ENCODE measurements around the gene PIGW. TPM values are rescaled to one million over a fixed set of nuclear protein-coding genes. Genes with fewer than 3 reads are reported as not detected.
"Not testable (repeated sequence)": the region's sequence is repeated elsewhere in the genome, so short reads cannot be mapped to it uniquely, and the experiment has no call there.

Gene PIGW
- total and polyA plus RNA-seq, 7 experiments from 2014 or later = 4.2 to 15.6 (median 6.7) TPM

- no peak overlapping the region for H3K27ac Mint-ChIP-seq
- CTCF ChIA-PET = no interaction called here
Observed at GRCh38 chr17:36506831-36507230, 28.0 kb upstream of the PIGW start.

GRCh38 chr17:36507266-36507665, 27.5 kb upstream of the PIGW start:
- no peak overlapping the region for H3K27ac Mint-ChIP-seq
- ATAC-seq = no peak

More at GRCh38 chr17:36506831-36507230, 28.0 kb upstream of the PIGW start:
- H3K4me1 Mint-ChIP-seq = peaks cover 0 to 6% (median 3%) of the 10 kb centered on the region in 7 donors
- H3K9me3 Mint-ChIP-seq = no peaks in the 10 kb centered on the region
- Histone ChIP-seq H3K27me3 (ENCODE audit: control insufficient read depth in 2 of 2, insufficient read depth in 2 of 2, low read length in 2 of 2) (no peaks in the 10 kb centered on the region), H3K4me1 (ENCODE audit: control insufficient read depth in 2 of 2, insufficient read depth in 2 of 2, low read length in 2 of 2) (no peaks in the 10 kb centered on the region), H3K36me3 (ENCODE audit: control insufficient read depth in 2 of 3, insufficient read depth in 3 of 3, low read length in 3 of 3) (peaks cover 0 to 33% (median 3%) of the 10 kb centered on the region in 3 experiments), H3K27ac (ENCODE audit: low read depth, low read length) (no peak overlapping the region), H3K4me3 (ENCODE audit: low read length) (no peak overlapping the region), H3K9me3 (ENCODE audit: control insufficient read depth in 2 of 3, low read length in 3 of 3) (no peaks in the 10 kb centered on the region)
- peaks cover 4 to 30% (median 13%) of the 10 kb centered on the region in 5 donors for H3K36me3 Mint-ChIP-seq
- POLR2A ChIA-PET = no interaction called here
- no peak for DNase-seq
- H3K27me3 Mint-ChIP-seq = no peaks in the 10 kb centered on the region
- H3K4me3 Mint-ChIP-seq = no peak overlapping the region
- ATAC-seq = no peak
- intact Hi-C loops (cut with micrococcal nuclease) = no loop called here

GRCh38 chr17:36508439-36508838, 26.3 kb upstream of the PIGW start:
- H3K9me3 ChIP-seq (ENCODE audit: control insufficient read depth in 2 of 3, low read length in 3 of 3); H3K4me1 Mint-ChIP-seq; H3K4me3 Mint-ChIP-seq; intact Hi-C loops (cut with micrococcal nuclease); ATAC-seq; H3K27ac Mint-ChIP-seq; H3K4me3 ChIP-seq (ENCODE audit: low read length); CTCF ChIA-PET; H3K4me1 ChIP-seq (ENCODE audit: control insufficient read depth in 2 of 2, insufficient read depth in 2 of 2, low read length in 2 of 2); H3K9me3 Mint-ChIP-seq; H3K27ac ChIP-seq (ENCODE audit: low read depth, low read length); H3K27me3 Mint-ChIP-seq; H3K27me3 ChIP-seq (ENCODE audit: control insufficient read depth in 2 of 2, insufficient read depth in 2 of 2, low read length in 2 of 2); DNase-seq: not testable (repeated sequence)
- POLR2A ChIA-PET = interaction anchor here (0.6 kb wide), 1 partner anchor 9 kb away, joined by 4 read pairs; no protein-coding TSS in a partner anchor
- H3K36me3 ChIP-seq (ENCODE audit: control insufficient read depth in 2 of 3, insufficient read depth in 3 of 3, low read length in 3 of 3) = peaks cover 0 to 37% (median 3%) of the 10 kb centered on the region in 3 experiments
- peaks cover 4 to 39% (median 11%) of the 10 kb centered on the region in 5 donors for H3K36me3 Mint-ChIP-seq

More at GRCh38 chr17:36507266-36507665, 27.5 kb upstream of the PIGW start:
- Mint-ChIP-seq H3K4me3 (no peak overlapping the region), H3K36me3 (peaks cover 4 to 30% (median 13%) of the 10 kb centered on the region in 5 donors), H3K9me3 (no peaks in the 10 kb centered on the region), H3K4me1 (peaks cover 0 to 3% (median 2%) of the 10 kb centered on the region in 7 donors), H3K27me3 (no peaks in the 10 kb centered on the region)
- H3K36me3 ChIP-seq (ENCODE audit: control insufficient read depth in 2 of 3, insufficient read depth in 3 of 3, low read length in 3 of 3) = peaks cover 0 to 33% (median 3%) of the 10 kb centered on the region in 3 experiments
- POLR2A ChIA-PET = interaction anchor here (0.6 kb wide), 1 partner anchor 21 kb away, joined by 4 read pairs; the partner anchor contains the start of gene ZNHIT3
- H3K4me3 ChIP-seq (ENCODE audit: low read length) = no peak overlapping the region
- no peaks in the 10 kb centered on the region for H3K4me1 ChIP-seq (ENCODE audit: control insufficient read depth in 2 of 2, insufficient read depth in 2 of 2, low read length in 2 of 2)
- no peak overlapping the region for H3K27ac ChIP-seq (ENCODE audit: low read depth, low read length)
- no peaks in the 10 kb centered on the region for H3K27me3 ChIP-seq (ENCODE audit: control insufficient read depth in 2 of 2, insufficient read depth in 2 of 2, low read length in 2 of 2)
- H3K9me3 ChIP-seq (ENCODE audit: control insufficient read depth in 2 of 3, low read length in 3 of 3) = no peaks in the 10 kb centered on the region
- intact Hi-C loops (cut with micrococcal nuclease) = no loop called here
- CTCF ChIA-PET = no interaction called here
- no peak for DNase-seq

GRCh38 chr17:36509272-36509985, 25.4 kb upstream of the PIGW start:
- H3K4me1 ChIP-seq (ENCODE audit: control insufficient read depth in 2 of 2, insufficient read depth in 2 of 2, low read length in 2 of 2) = no peaks in the 10 kb centered on the region
- H3K4me3 ChIP-seq (ENCODE audit: low read length) = no peak overlapping the region
- no peaks in the 10 kb centered on the region for H3K27me3 ChIP-seq (ENCODE audit: control insufficient read depth in 2 of 2, insufficient read depth in 2 of 2, low read length in 2 of 2)
- ChIA-PET CTCF (interaction anchor here (0.6 kb wide), 2 partner anchors 13 to 198 kb away, joined by 3 to 8 read pairs; no protein-coding TSS in a partner anchor), POLR2A (interaction anchor here (0.6 kb wide), 1 partner anchor 11 kb away, joined by 3 read pairs; no protein-coding TSS in a partner anchor)
- H3K9me3 Mint-ChIP-seq = no peaks in the 10 kb centered on the region
- H3K4me3 Mint-ChIP-seq = no peak overlapping the region
- H3K9me3 ChIP-seq (ENCODE audit: control insufficient read depth in 2 of 3, low read length in 3 of 3) = no peaks in the 10 kb centered on the region
- H3K36me3 Mint-ChIP-seq = peaks cover 4 to 43% (median 8%) of the 10 kb centered on the region in 5 donors
- ATAC-seq (no peak), DNase-seq (no peak)
- peak overlapping the region in 1 of 9 donors; percentile 62 for H3K27ac Mint-ChIP-seq
- no peaks in the 10 kb centered on the region for H3K4me1 Mint-ChIP-seq
- intact Hi-C loops (cut with micrococcal nuclease) = no loop called here
- no peak overlapping the region for H3K27ac ChIP-seq (ENCODE audit: low read depth, low read length)
- H3K36me3 ChIP-seq (ENCODE audit: control insufficient read depth in 2 of 3, insufficient read depth in 3 of 3, low read length in 3 of 3) = peaks cover 0 to 31% (median 3%) of the 10 kb centered on the region in 3 experiments
- no peaks in the 10 kb centered on the region for H3K27me3 Mint-ChIP-seq

GRCh38 chr17:36510636-36511035, 24.2 kb upstream of the PIGW start:
- H3K27ac ChIP-seq (ENCODE audit: low read depth, low read length) = no peak overlapping the region
- ChIA-PET POLR2A (no interaction called here), CTCF (no interaction called here)
- peaks cover 0 to 22% (median 3%) of the 10 kb centered on the region in 3 experiments for H3K36me3 ChIP-seq (ENCODE audit: control insufficient read depth in 2 of 3, insufficient read depth in 3 of 3, low read length in 3 of 3)
- no peaks in the 10 kb centered on the region for H3K4me1 ChIP-seq (ENCODE audit: control insufficient read depth in 2 of 2, insufficient read depth in 2 of 2, low read length in 2 of 2)
- Mint-ChIP-seq H3K4me1 (no peaks in the 10 kb centered on the region), H3K27ac (peak overlapping the region in 1 of 9 donors; percentile 51), H3K9me3 (no peaks in the 10 kb centered on the region), H3K4me3 (no peak overlapping the region), H3K36me3 (peaks cover 4 to 44% (median 8%) of the 10 kb centered on the region in 5 donors), H3K27me3 (no peaks in the 10 kb centered on the region)
- intact Hi-C loops (cut with micrococcal nuclease) = no loop called here
- H3K27me3 ChIP-seq (ENCODE audit: control insufficient read depth in 2 of 2, insufficient read depth in 2 of 2, low read length in 2 of 2) = no peaks in the 10 kb centered on the region
- DNase-seq (no peak), ATAC-seq (no peak)
- no peaks in the 10 kb centered on the region for H3K9me3 ChIP-seq (ENCODE audit: control insufficient read depth in 2 of 3, low read length in 3 of 3)
- no peak overlapping the region for H3K4me3 ChIP-seq (ENCODE audit: low read length)

- Histone ChIP-seq H3K9me3 (ENCODE audit: control insufficient read depth in 2 of 3, low read length in 3 of 3) (no peaks in the 10 kb centered on the region), H3K4me3 (ENCODE audit: low read length) (no peak overlapping the region), H3K36me3 (ENCODE audit: control insufficient read depth in 2 of 3, insufficient read depth in 3 of 3, low read length in 3 of 3) (peaks cover 0 to 18% (median 3%) of the 10 kb centered on the region in 3 experiments), H3K4me1 (ENCODE audit: control insufficient read depth in 2 of 2, insufficient read depth in 2 of 2, low read length in 2 of 2) (no peaks in the 10 kb centered on the region), H3K27me3 (ENCODE audit: control insufficient read depth in 2 of 2, insufficient read depth in 2 of 2, low read length in 2 of 2) (no peaks in the 10 kb centered on the region), H3K27ac (ENCODE audit: low read depth, low read length) (no peak overlapping the region)
- DNase-seq (no peak), ATAC-seq (no peak)
- no peaks in the 10 kb centered on the region for H3K9me3 Mint-ChIP-seq
- H3K27ac Mint-ChIP-seq = no peak overlapping the region
- CTCF ChIA-PET = no interaction called here
- H3K4me3 Mint-ChIP-seq = no peak overlapping the region
- no peaks in the 10 kb centered on the region for H3K4me1 Mint-ChIP-seq
- H3K36me3 Mint-ChIP-seq = peaks cover 4 to 42% (median 8%) of the 10 kb centered on the region in 5 donors
- intact Hi-C loops (cut with micrococcal nuclease) = no loop called here
- POLR2A ChIA-PET = no interaction called here
- no peaks in the 10 kb centered on the region for H3K27me3 Mint-ChIP-seq
Observed at GRCh38 chr17:36511216-36511615, 23.6 kb upstream of the PIGW start.

- Histone ChIP-seq H3K36me3 (ENCODE audit: control insufficient read depth in 2 of 3, insufficient read depth in 3 of 3, low read length in 3 of 3) (peaks cover 0 to 10% (median 3%) of the 10 kb centered on the region in 3 experiments), H3K4me3 (ENCODE audit: low read length) (no peak overlapping the region), H3K27ac (ENCODE audit: low read depth, low read length) (no peak overlapping the region), H3K4me1 (ENCODE audit: control insufficient read depth in 2 of 2, insufficient read depth in 2 of 2, low read length in 2 of 2) (no peaks in the 10 kb centered on the region), H3K27me3 (ENCODE audit: control insufficient read depth in 2 of 2, insufficient read depth in 2 of 2, low read length in 2 of 2) (no peaks in the 10 kb centered on the region), H3K9me3 (ENCODE audit: control insufficient read depth in 2 of 3, low read length in 3 of 3) (no peaks in the 10 kb centered on the region)
- peak overlapping the region in 1 of 9 donors; percentile 25 for H3K27ac Mint-ChIP-seq
- CTCF ChIA-PET = no interaction called here
- peaks cover 4 to 31% (median 8%) of the 10 kb centered on the region in 5 donors for H3K36me3 Mint-ChIP-seq
- intact Hi-C loops (cut with micrococcal nuclease) = no loop called here
- no peaks in the 10 kb centered on the region for H3K9me3 Mint-ChIP-seq
- ATAC-seq (no peak), DNase-seq (no peak)
- H3K4me1 Mint-ChIP-seq = no peaks in the 10 kb centered on the region
- POLR2A ChIA-PET = no interaction called here
- H3K4me3 Mint-ChIP-seq = no peak overlapping the region
- no peaks in the 10 kb centered on the region for H3K27me3 Mint-ChIP-seq
Observed at GRCh38 chr17:36512641-36513040, 22.1 kb upstream of the PIGW start.
